K562 (cell line): ENCODE results near the gene POLN. TPM values are rescaled to one million over a fixed set of nuclear protein-coding genes. Genes with fewer than 3 reads are reported as not detected.

ENCODE experiments used
- ATAC-seq: fragments of 200-7000 bp; cut with Tn5 transposase; 3 replicates; pipeline ENCODE4 v1.9.1; 2020; ENCODE audit warnings: moderate library complexity
- BruUV-seq: library from RNA; stranded (reverse); fragments of 400-500 nt; replicated peaks from 2 replicates; lab custom pipeline; 2021; lab: Mats Ljungman, UMichigan
- CTCF ChIA-PET: fragments of 300-600 bp; formaldehyde crosslinking; extraction: SDS; loops from one replicate; lab custom pipeline; 2021; ENCODE audit warnings: low intra/inter-chr PET ratio; lab: Yijun Ruan, JAX
- POLR2A ChIA-PET: fragments of 300-600, 350-650 bp; sonication (Branson Sonifier 250); formaldehyde crosslinking; extraction: SDS; loops from one replicate; lab custom pipeline; 2021; ENCODE audit warnings: antibody characterized with exemption, inconsistent platforms; lab: Yijun Ruan, JAX
- DNase-seq, 4 experiments: peaks; one replicate each; pipeline versions ENCODE4 v3.0.0 to v3.0.0-alpha.2; 2011 to 2018; ENCODE audit warnings: low spot score in 3 of 4, mixed read lengths in 3 of 4; ENCODE audit errors: extremely low read depth in 1 of 4
- FAIRE-seq: peaks from 2 replicates; lab custom pipeline; 2011; peaks lifted over from hg19 to GRCh38; lab: Jason Lieb, UNC
- H2AFZ ChIP-seq: 2 replicates; pipeline ENCODE4 v1.6.0; 2011; ENCODE audit warnings: low read depth, low read length, control low read depth, inconsistent platforms
- H3K27ac ChIP-seq: fragments of 200-600 bp; 3 replicates; pipeline ENCODE4 v1.8.0; 2011; ENCODE audit warnings: low read depth, mild to moderate bottlenecking, control low read depth, inconsistent platforms, low read length, moderate library complexity, mixed read lengths; ENCODE audit errors: extremely low read depth
- H3K27me3 ChIP-seq, 2 experiments: fragments of 300-600 bp in 1 of 2; 2 replicates in 1 of 2; 3 replicates in 1 of 2; pipeline versions ENCODE4 v1.6.0 to v1.8.0; 2011; ENCODE audit warnings: inconsistent platforms in 2 of 2, low read length in 2 of 2, mild to moderate bottlenecking in 1 of 2, mixed read lengths in 1 of 2, moderate library complexity in 1 of 2; ENCODE audit not compliant: control insufficient read depth in 2 of 2, insufficient read depth in 2 of 2
- H3K36me3 ChIP-seq: fragments of 300-600 bp; 3 replicates; pipeline ENCODE4 v1.8.0; 2011; ENCODE audit warnings: mild to moderate bottlenecking, low read length, inconsistent platforms; ENCODE audit not compliant: control insufficient read depth, insufficient read depth
- H3K4me1 ChIP-seq, 2 experiments: fragments of 200-600 bp in 1 of 2; replicated peaks in 1 of 2; 2 replicates in 1 of 2; 3 replicates in 1 of 2; pipeline versions ENCODE4 v1.5.1 to v1.8.0; 2011; ENCODE audit warnings: inconsistent platforms in 2 of 2, low read length in 2 of 2, mild to moderate bottlenecking in 1 of 2, mixed read lengths in 1 of 2, moderate library complexity in 1 of 2; ENCODE audit not compliant: control insufficient read depth in 2 of 2, insufficient read depth in 2 of 2
- H3K4me2 ChIP-seq: 2 replicates; pipeline ENCODE4 v1.6.1; 2011; ENCODE audit warnings: low read length, control low read depth, inconsistent platforms, mixed read lengths; ENCODE audit not compliant: insufficient read depth
- H3K4me3 ChIP-seq: fragments of 200-600 bp; sonication (generic), shearing (Covaris generic); 2 replicates; pipeline ENCODE4 v1.5.1; 2016; ENCODE audit warnings: control low read depth, inconsistent platforms
- H3K79me2 ChIP-seq: fragments of 200-600 bp; 3 replicates; pipeline ENCODE4 v1.8.0; 2011; ENCODE audit warnings: low read length, inconsistent platforms; ENCODE audit not compliant: control insufficient read depth, insufficient read depth
- H3K9ac ChIP-seq, 2 experiments: 2 replicates each; pipeline versions ENCODE4 v1.6.0 to v1.6.1; 2011; ENCODE audit warnings: low read depth in 2 of 2, low read length in 2 of 2, control low read depth in 1 of 2, inconsistent platforms in 1 of 2, mild to moderate bottlenecking in 1 of 2, mixed read lengths in 1 of 2; ENCODE audit not compliant: insufficient read depth in 1 of 2
- H3K9me1 ChIP-seq: one replicate; pipeline ENCODE4 v1.6.0; 2011; ENCODE audit warnings: inconsistent platforms, mild to moderate bottlenecking, low read length, moderate library complexity; ENCODE audit not compliant: control insufficient read depth, insufficient read depth
- H3K9me3 ChIP-seq: replicated peaks from 2 replicates; pipeline ENCODE4 v1.5.1; 2011; ENCODE audit warnings: low read depth, low read length, inconsistent platforms; ENCODE audit not compliant: control insufficient read depth, insufficient read depth
- H4K20me1 ChIP-seq: replicated peaks from 2 replicates; pipeline ENCODE4 v1.6.1; 2011; ENCODE audit warnings: low read length, inconsistent platforms, mixed read lengths; ENCODE audit not compliant: control insufficient read depth, insufficient read depth
- KDM1A ChIP-seq, 2 experiments: fragments of 450-650 bp; IDR thresholded peaks; 2 replicates each; pipeline ENCODE4 v1.6.1; 2016; ENCODE audit warnings: mild to moderate bottlenecking in 2 of 2
- MYNN ChIP-seq, 2 experiments: sonication (generic); formaldehyde crosslinking in 1 of 2; IDR thresholded peaks; 2 replicates each; pipeline versions ENCODE4 v1.5.0 to v1.6.1; 2016 to 2020; ENCODE audit warnings: antibody characterized with exemption in 1 of 2, missing genetic modification reagents in 1 of 2
- SRF ChIP-seq, 2 experiments: fragments of 250-450, 450-650 bp in 1 of 2; sonication (Bioruptor Pico) in 1 of 2; sonication (generic) in 1 of 2; formaldehyde crosslinking; IDR thresholded peaks; 2 replicates each; pipeline versions ENCODE4 v1.5.0 to v1.5.1; 2020 to 2022; ENCODE audit warnings: mild to moderate bottlenecking in 1 of 2, missing genetic modification reagents in 1 of 2
- WGBS: fragments of 100-300 bp; shearing (Covaris generic); methylation state at CpG from one replicate; pipeline ENCODE4 v1.1.6; 2016; ENCODE audit warnings: low coverage, mixed read lengths; ENCODE audit not compliant: insufficient coverage; ENCODE audit errors: missing lambda C conversion rate; 5-methylcytosine and 5-hydroxymethylcytosine counted together
- in situ Hi-C: fragments of 300-500 bp; cut with MboI; formaldehyde crosslinking; loops from 4 replicates; pipeline ENCODE4 v1.15.0; 2018; ENCODE audit warnings: inconsistent platforms, mixed read lengths
- intact Hi-C: fragments of 100-400 bp; cut with micrococcal nuclease; formaldehyde crosslinking; loops from 2 replicates; pipeline ENCODE4 v1.14.2; 2022
- polyA plus RNA-seq, 8 experiments: library from polyadenylated mRNA; depleted of rRNA in 4 of 8; stranded (reverse) in 5 of 8; unstranded in 3 of 8; fragments of >200 nt; fragmentation: Nextera tagmentation in 2 of 8; fragmentation: Illumina TruSeq in 1 of 8; extraction: Ambion mirVana in 2 of 8; extraction: Trizol in 1 of 8; gene quantifications; 2 replicates each; pipeline versions ENCODE4 v1.2.1 to v1.2.3, GENCODE V29; 2011 to 2014; ENCODE audit warnings: inconsistent platforms in 1 of 8, missing spikeins in 1 of 8
- total RNA-seq, 7 experiments: library from RNA; depleted of rRNA in 6 of 7; stranded (reverse); fragments of >200 nt in 6 of 7; fragmentation: Illumina TruSeq in 2 of 7; extraction: Trizol in 2 of 7; gene quantifications; 2 replicates each; pipeline versions ENCODE4 v1.2.1 to v1.2.3, GENCODE V29; 2011 to 2021; ENCODE audit warnings: low replicate concordance in 1 of 7

POLN gene
- total and polyA plus RNA-seq, 9 of the 15 experiments (the other 6 are each of a cell fraction or from before 2014, with no cell fraction given) = 0.08 to 0.91 (median 0.32) TPM

GRCh38 chr4:2079926-2080325 lies 162.0 kb downstream of the POLN start:
- Histone ChIP-seq H3K4me1 (peaks cover 0 to 25% of the 10 kb centered on the region in 2 experiments; a peak in 2 of 5 replicates), H3K9me1 (no peaks in the 10 kb centered on the region), H3K36me3 (no peaks in the 10 kb centered on the region), H3K9me3 (no peaks in the 10 kb centered on the region), H3K4me2 (no peak overlapping the region), H3K4me3 (no peak overlapping the region), H3K27me3 (peaks cover 21 to 61% of the 10 kb centered on the region in 2 experiments; a peak in 4 of 5 replicates), H2AFZ (no peak overlapping the region), H4K20me1 (no peaks in the 10 kb centered on the region), H3K79me2 (no peaks in the 10 kb centered on the region), H3K27ac (no peak overlapping the region), H3K9ac (no peak overlapping the region)
- in situ Hi-C loops = no loop called here
- POLR2A ChIA-PET = interaction anchor here (0.6 kb wide), 1 partner anchor 19 kb away, joined by 3 read pairs; no protein-coding TSS in a partner anchor
- BruUV-seq = no TSS peak
- no peak for DNase-seq
- intact Hi-C loops = no loop called here
- no peak for TF ChIP-seq KDM1A (IDR thresholded peaks at IDR 0.05)
- no peak for FAIRE-seq
- ATAC-seq = no peak
- 8% methylated on average over 9 of the region's 9 CpGs for WGBS
- CTCF ChIA-PET = no interaction called here

GRCh38 chr4:2079006-2079405 lies 162.9 kb downstream of the POLN start:
- ATAC-seq = no peak
- POLR2A ChIA-PET = interaction anchor here (0.5 to 1.0 kb wide), 2 partner anchors 10 to 175 kb away, joined by 3 read pairs; no protein-coding TSS in a partner anchor
- H3K27me3 ChIP-seq = peaks cover 17 to 53% of the 10 kb centered on the region in 2 experiments; a peak in 4 of 5 replicates

More at GRCh38 chr4:2079006-2079405, 162.9 kb downstream of the POLN start:
- TF ChIP-seq SRF (CRISPR knock-in tag; IDR thresholded peaks at IDR 0.05) (no peak), MYNN (IDR thresholded peaks at IDR 0.05) (peak; percentile 85), MYNN (CRISPR knock-in tag; IDR thresholded peaks at IDR 0.05) (no peak; the same call in 1 of the 2 replicates)
- TF ChIP-seq, all 486 proteins: peak for 1
- WGBS = 17% methylated on average over 5 of the region's 5 CpGs
- no peak for DNase-seq
- Histone ChIP-seq H3K9ac (no peak overlapping the region), H4K20me1 (no peaks in the 10 kb centered on the region), H2AFZ (no peak overlapping the region), H3K4me2 (no peak overlapping the region), H3K36me3 (no peaks in the 10 kb centered on the region), H3K4me1 (peaks cover 0 to 25% of the 10 kb centered on the region in 2 experiments; a peak in 2 of 5 replicates), H3K4me3 (no peak overlapping the region), H3K27ac (no peak overlapping the region), H3K79me2 (no peaks in the 10 kb centered on the region), H3K9me1 (no peaks in the 10 kb centered on the region), H3K9me3 (no peaks in the 10 kb centered on the region)
- intact Hi-C loops (no loop called here), in situ Hi-C loops (no loop called here)
- CTCF ChIA-PET = no interaction called here
- BruUV-seq = no TSS peak
- no peak for FAIRE-seq
